GM23248 (cell line): ENCODE results near the gene PLCB4. TPM values are rescaled to one million over a fixed set of nuclear protein-coding genes. Genes with fewer than 3 reads are reported as not detected.

Source experiments
- DNase-seq: peaks from one replicate; pipeline ENCODE4 v3.0.0-alpha.2; 2015
- H2AFZ ChIP-seq: fragments of 200-600 bp; sonication (generic); 2 replicates; pipeline ENCODE4 v1.6.1; 2016; ENCODE audit warnings: antibody characterized with exemption
- H3F3A ChIP-seq: fragments of 200-600 bp; sonication (generic); 2 replicates; pipeline ENCODE4 v1.6.1; 2016; ENCODE audit warnings: mild to moderate bottlenecking, antibody characterized with exemption, mixed run types; ENCODE audit not compliant: insufficient read depth
- H3K27ac ChIP-seq: fragments of 200-600 bp; sonication (generic); 2 replicates; pipeline ENCODE4 v1.5.1; 2016; ENCODE audit warnings: mild to moderate bottlenecking
- H3K27me3 ChIP-seq: fragments of 200-600 bp; sonication (generic); replicated peaks from 2 replicates; pipeline ENCODE4 v1.6.1; 2016; ENCODE audit warnings: mild to moderate bottlenecking; ENCODE audit not compliant: insufficient read depth
- H3K36me3 ChIP-seq: fragments of 200-600 bp; sonication (generic); 2 replicates; pipeline ENCODE4 v1.6.1; 2016; ENCODE audit warnings: low read depth, mild to moderate bottlenecking
- H3K4me1 ChIP-seq: fragments of 200-600 bp; sonication (generic); 2 replicates; pipeline ENCODE4 v1.6.1; 2016; ENCODE audit warnings: mild to moderate bottlenecking; ENCODE audit not compliant: insufficient read depth
- H3K4me2 ChIP-seq: fragments of 200-600 bp; sonication (generic); one replicate; pipeline ENCODE4 v1.6.1; 2016; ENCODE audit warnings: mild to moderate bottlenecking; ENCODE audit not compliant: unreplicated experiment
- H3K4me3 ChIP-seq: fragments of 200-600 bp; sonication (generic); 2 replicates; pipeline ENCODE4 v1.5.1; 2016; ENCODE audit warnings: mild to moderate bottlenecking
- H3K79me2 ChIP-seq: fragments of 200-600 bp; sonication (generic); 2 replicates; pipeline ENCODE4 v1.6.1; 2016; ENCODE audit warnings: mild to moderate bottlenecking; ENCODE audit not compliant: insufficient read depth
- H3K9ac ChIP-seq: fragments of 200-600 bp; sonication (generic); 2 replicates; pipeline ENCODE4 v1.6.1; 2016; ENCODE audit warnings: mild to moderate bottlenecking
- H3K9me2 ChIP-seq: fragments of 200-600 bp; sonication (generic); 2 replicates; pipeline ENCODE4 v1.6.1; 2016; ENCODE audit warnings: mixed run types, mild to moderate bottlenecking, moderate library complexity; ENCODE audit not compliant: insufficient read depth
- H3K9me3 ChIP-seq: fragments of 200-600 bp; sonication (generic); one replicate; pipeline ENCODE4 v1.6.1; 2017; ENCODE audit warnings: low read depth
- H4K20me1 ChIP-seq: fragments of 200-600 bp; sonication (generic); 2 replicates; pipeline ENCODE4 v1.6.0; 2016; ENCODE audit not compliant: insufficient read depth
- EZH2 ChIP-seq: fragments of 200-600 bp; sonication (generic); IDR thresholded peaks from 2 replicates; pipeline ENCODE4 v1.6.1; 2018; ENCODE audit warnings: antibody characterized with exemption, mild to moderate bottlenecking; ENCODE audit not compliant: insufficient read depth, poor library complexity, severe bottlenecking
- EZH2phosphoT487 ChIP-seq: fragments of 200-600 bp; sonication (generic); IDR thresholded peaks from 2 replicates; pipeline ENCODE4 v1.6.1; 2018; ENCODE audit warnings: antibody characterized with exemption, moderate library complexity, mild to moderate bottlenecking, low read depth; ENCODE audit not compliant: insufficient read depth
- WGBS, 2 experiments: methylation state at CpG; one replicate each; pipeline ENCODE4 v1.1.6; 2015 to 2017; ENCODE audit warnings: low lambda C conversion rate in 2 of 2, low coverage in 1 of 2; ENCODE audit errors: missing lambda C conversion rate in 2 of 2; 5-methylcytosine and 5-hydroxymethylcytosine counted together
- in situ Hi-C: fragments of 300-500 bp; cut with MboI; formaldehyde crosslinking; loops from 2 replicates; pipeline ENCODE4 v1.15.0; 2020
- polyA plus RNA-seq: library from polyadenylated mRNA; unstranded; fragments of >200 nt; fragmentation: Nextera tagmentation; extraction: Ambion mirVana; gene quantifications from 2 replicates; pipeline ENCODE4 v1.2.1, GENCODE V29; 2016
- total RNA-seq: library from RNA; depleted of rRNA; stranded (reverse); fragments of >200 nt; shearing (Covaris generic); gene quantifications from 2 replicates; pipeline ENCODE4 v1.2.3, GENCODE V29; 2014

PLCB4 gene
- total and polyA plus RNA-seq, 2 experiments from 2014 or later, result 5.0 to 9.5 TPM

DNA sequence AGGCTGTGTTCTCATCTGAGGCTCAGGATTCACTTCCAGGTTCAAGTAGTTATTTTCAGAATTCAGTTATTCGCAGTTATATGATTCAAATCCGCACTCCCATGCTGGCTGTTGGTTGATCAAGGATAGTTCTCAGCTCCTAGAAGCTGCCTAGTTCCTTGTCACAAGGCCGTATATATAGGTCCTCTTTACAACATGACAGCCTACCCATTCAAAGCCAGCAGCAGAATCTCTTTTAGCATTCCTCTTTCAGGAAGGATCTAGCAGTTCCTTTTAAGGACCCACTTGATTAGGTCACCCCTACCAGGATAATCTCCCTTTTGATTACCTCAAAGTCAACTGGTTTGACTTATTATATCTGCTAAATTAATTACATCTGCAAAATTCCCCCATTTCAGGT, 421.7 kb downstream of the PLCB4 start:
- no peaks in the 10 kb centered on the region for H3F3A ChIP-seq
- in situ Hi-C loops, result no loop called here
- no peaks in the 10 kb centered on the region for H3K9me3 ChIP-seq
- H3K79me2 ChIP-seq, result no peaks in the 10 kb centered on the region
- no peaks in the 10 kb centered on the region for H3K9me2 ChIP-seq
- H2AFZ ChIP-seq, result no peak overlapping the region
- 61 to 70% methylated on average over 3 of the region's 3 CpGs for WGBS, 2 experiments
- TF ChIP-seq EZH2phosphoT487 (no peak), EZH2 (no peak)
- no peaks in the 10 kb centered on the region for H3K4me1 ChIP-seq
- no peaks in the 10 kb centered on the region for H3K36me3 ChIP-seq
- DNase-seq, result no peak
- H3K4me2 ChIP-seq, result no peak overlapping the region
- H3K9ac ChIP-seq, result no peak overlapping the region
- H3K27ac ChIP-seq, result no peak overlapping the region
- H3K27me3 ChIP-seq, result 0 out of 2 replicates have a peak, but pooled peaks cover 5% of the 10 kb centered on the region
- no peak overlapping the region for H3K4me3 ChIP-seq
- no peaks in the 10 kb centered on the region; the same call in 1 of the 2 replicates for H4K20me1 ChIP-seq

DNA sequence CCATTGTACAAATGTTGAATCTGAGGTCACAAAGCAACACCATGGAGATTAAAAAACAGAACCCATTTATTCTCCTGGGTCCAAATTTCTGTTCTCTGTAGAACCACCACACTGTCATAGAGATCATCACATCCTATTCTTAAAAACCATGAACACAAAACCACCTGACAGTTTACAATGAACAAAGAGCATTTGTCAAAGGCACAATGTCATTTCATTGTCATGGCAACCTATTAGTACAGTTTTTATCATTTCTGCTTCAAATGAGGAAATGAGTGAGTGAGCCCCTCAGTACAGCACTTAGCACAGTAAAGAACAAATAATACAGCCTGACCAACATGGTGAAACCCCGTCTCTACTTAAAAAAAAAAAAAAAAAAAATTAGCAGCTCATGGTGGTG, 422.4 kb downstream of the PLCB4 start:
- WGBS, 2 experiments, result 0 to 35% methylated on average over 1 of the region's 1 CpG
- H3F3A ChIP-seq, result no peaks in the 10 kb centered on the region
- no peaks in the 10 kb centered on the region for H3K9me3 ChIP-seq
- H3K79me2 ChIP-seq, result no peaks in the 10 kb centered on the region
- H3K36me3 ChIP-seq, result no peaks in the 10 kb centered on the region
- no peak overlapping the region for H2AFZ ChIP-seq
- H3K4me1 ChIP-seq, result no peaks in the 10 kb centered on the region
- 0 out of 2 replicates have a peak, but pooled peaks cover 5% of the 10 kb centered on the region for H3K27me3 ChIP-seq
- TF ChIP-seq EZH2, result no peak
- TF ChIP-seq EZH2phosphoT487, result no peak
- H3K4me3 ChIP-seq, result no peak overlapping the region
- H3K9me2 ChIP-seq, result no peaks in the 10 kb centered on the region
- no peak for DNase-seq
- no peak overlapping the region for H3K27ac ChIP-seq
- in situ Hi-C loops, result no loop called here
- H4K20me1 ChIP-seq, result no peaks in the 10 kb centered on the region; the same call in 1 of the 2 replicates
- no peak overlapping the region for H3K4me2 ChIP-seq
- H3K9ac ChIP-seq, result no peak overlapping the region

DNA sequence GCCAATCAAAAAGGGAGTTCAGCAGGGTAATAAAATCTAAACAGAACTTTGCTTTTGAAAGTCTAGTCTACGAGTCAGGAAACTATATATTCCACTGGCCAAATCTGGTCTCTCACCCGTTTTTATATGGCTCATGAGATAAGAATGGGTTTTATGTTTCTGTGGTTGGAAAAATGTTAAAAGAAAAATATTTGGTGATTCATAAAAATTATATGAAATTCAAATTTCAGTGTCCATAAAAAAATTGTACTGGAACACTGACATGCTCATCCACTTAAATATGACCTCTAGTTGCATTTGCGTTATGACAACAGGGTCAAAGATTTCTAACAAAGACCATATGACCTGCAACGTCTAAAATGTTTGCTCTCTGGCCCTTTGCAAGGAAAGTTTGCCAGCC, 423.2 kb downstream of the PLCB4 start:
- Histone ChIP-seq H3K4me1 (no peaks in the 10 kb centered on the region), H3K9me2 (no peaks in the 10 kb centered on the region), H3F3A (no peaks in the 10 kb centered on the region), H4K20me1 (no peaks in the 10 kb centered on the region; the same call in 1 of the 2 replicates), H3K36me3 (no peaks in the 10 kb centered on the region), H3K4me3 (no peak overlapping the region), H3K9me3 (no peaks in the 10 kb centered on the region), H3K27me3 (0 out of 2 replicates have a peak, but pooled peaks cover 5% of the 10 kb centered on the region), H3K79me2 (no peaks in the 10 kb centered on the region), H3K4me2 (no peak overlapping the region), H2AFZ (no peak overlapping the region), H3K9ac (no peak overlapping the region), H3K27ac (no peak overlapping the region)
- TF ChIP-seq EZH2phosphoT487, result no peak
- WGBS, 2 experiments, result 6 to 10% methylated on average over 4 of the region's 4 CpGs
- in situ Hi-C loops, result no loop called here
- no peak for DNase-seq

DNA sequence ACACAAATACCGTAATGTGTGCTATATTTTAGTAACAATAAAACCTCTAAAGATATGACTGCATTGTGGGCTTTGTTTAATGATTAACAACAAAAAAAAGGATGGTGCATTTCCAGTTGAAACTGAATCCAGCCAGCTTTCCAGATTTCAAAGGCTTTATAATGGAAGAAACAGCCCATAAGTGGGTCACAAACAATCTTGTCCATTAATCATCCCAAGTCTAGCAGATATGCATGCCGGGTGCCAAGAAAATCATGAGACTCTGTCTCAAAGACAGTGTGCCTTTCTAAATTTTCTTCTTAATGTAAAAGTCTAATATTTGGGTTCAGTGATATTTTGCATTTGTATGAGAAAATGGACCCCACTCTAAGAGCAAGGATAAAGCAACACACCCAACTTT, 424.9 kb downstream of the PLCB4 start:
- no peaks in the 10 kb centered on the region; the same call in 1 of the 2 replicates for H4K20me1 ChIP-seq
- no peaks in the 10 kb centered on the region for H3K9me3 ChIP-seq
- no peaks in the 10 kb centered on the region for H3K4me1 ChIP-seq
- no peak overlapping the region for H3K9ac ChIP-seq
- no peaks in the 10 kb centered on the region for H3F3A ChIP-seq
- H2AFZ ChIP-seq, result no peak overlapping the region
- WGBS, 2 experiments, result 54 to 55% methylated on average over 2 of the region's 2 CpGs
- H3K9me2 ChIP-seq, result no peaks in the 10 kb centered on the region
- no peaks in the 10 kb centered on the region for H3K36me3 ChIP-seq
- DNase-seq, result no peak
- H3K79me2 ChIP-seq, result no peaks in the 10 kb centered on the region
- H3K27me3 ChIP-seq, result 0 out of 2 replicates have a peak, but pooled peaks cover 4% of the 10 kb centered on the region
- in situ Hi-C loops, result no loop called here
- H3K27ac ChIP-seq, result no peak overlapping the region
- no peak overlapping the region for H3K4me2 ChIP-seq
- H3K4me3 ChIP-seq, result no peak overlapping the region
- TF ChIP-seq EZH2phosphoT487 (no peak), EZH2 (no peak)

DNA sequence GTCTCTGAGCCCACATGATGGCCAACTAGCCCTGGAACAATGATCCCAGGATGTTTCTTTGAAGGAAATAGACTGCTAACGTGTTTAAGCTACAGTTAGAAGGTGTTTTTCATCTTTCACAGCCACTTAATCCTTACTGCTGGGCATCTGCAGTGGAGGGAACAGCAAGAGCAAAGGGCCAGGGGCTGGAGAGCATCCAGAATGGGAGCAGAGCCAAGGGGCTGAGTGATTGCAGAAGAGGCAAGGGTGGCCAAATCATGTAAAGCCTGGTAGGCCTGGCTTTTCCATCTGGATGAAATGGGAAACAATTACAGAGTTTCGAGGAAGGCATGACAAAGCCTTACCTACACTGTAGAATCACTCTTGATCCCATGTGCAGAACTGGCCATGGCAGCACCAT, 426.8 kb downstream of the PLCB4 start:
- 0 to 3% methylated on average over 2 of the region's 2 CpGs for WGBS, 2 experiments
- Histone ChIP-seq H3K36me3 (no peaks in the 10 kb centered on the region), H3K9me2 (no peaks in the 10 kb centered on the region), H4K20me1 (no peaks in the 10 kb centered on the region), H3F3A (no peaks in the 10 kb centered on the region), H3K27ac (no peak overlapping the region), H3K9ac (no peak overlapping the region), H2AFZ (no peak overlapping the region), H3K4me2 (no peak overlapping the region), H3K4me3 (no peak overlapping the region), H3K79me2 (no peaks in the 10 kb centered on the region), H3K9me3 (no peaks in the 10 kb centered on the region), H3K4me1 (no peaks in the 10 kb centered on the region), H3K27me3 (no peaks in the 10 kb centered on the region; the same call in 1 of the 2 replicates)
- TF ChIP-seq EZH2phosphoT487, result no peak
- TF ChIP-seq EZH2, result no peak
- no peak for DNase-seq
- in situ Hi-C loops, result no loop called here
